Measurements from ENCODE around the gene CAV3. TPM values are rescaled to one million over a fixed set of nuclear protein-coding genes. Genes with fewer than 3 reads are reported as not detected.
A peak's percentile ranks its signal among the peaks of the same experiment; 100 is the strongest.

CAV3 gene
- total and polyA plus RNA-seq, 10 of the 15 experiments (the other 5 are each of a cell fraction or from before 2014, with no cell fraction given) = not detected

DNA sequence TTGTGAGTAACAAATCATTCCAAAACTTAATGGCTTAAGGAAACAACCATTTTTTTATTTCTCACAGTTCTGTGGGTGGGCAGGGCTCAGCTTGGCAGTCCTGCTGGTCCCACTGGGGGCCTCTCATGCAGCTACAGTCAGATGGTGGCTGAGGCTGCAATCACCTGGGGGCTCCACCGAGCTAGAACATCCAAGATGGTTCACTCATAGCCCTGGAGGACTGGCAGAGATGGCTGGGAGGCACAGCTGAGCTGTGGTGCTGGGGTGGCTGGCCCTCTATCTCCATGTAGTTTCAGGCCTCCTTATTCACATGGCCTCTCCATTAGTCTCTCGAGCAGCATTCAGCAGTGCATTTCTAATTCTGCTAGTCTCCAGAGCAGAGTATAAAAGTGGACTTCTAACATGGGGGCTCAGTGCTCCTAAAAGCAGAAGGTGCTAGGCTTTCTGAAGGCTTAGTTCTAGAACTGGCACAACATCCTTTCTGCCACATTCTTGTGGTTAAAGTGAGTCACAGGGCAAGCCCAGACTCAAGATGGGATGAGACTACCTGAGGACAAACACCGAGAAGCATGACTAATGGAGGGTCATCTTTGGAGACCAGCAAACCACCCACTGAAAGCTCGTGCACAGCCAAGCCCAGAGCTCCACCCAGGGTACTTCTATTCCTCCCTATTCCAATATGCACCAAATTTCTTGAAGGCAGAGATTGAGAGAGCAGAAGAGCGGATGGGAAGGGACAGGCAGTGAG lies 6.3 kb downstream of the CAV3 start:
- no peak for DNase-seq (ENCODE audit: low read depth, low spot score)
- ChIA-PET SMC1A (ENCODE audit: uncharacterized antibody, unreplicated experiment) (interaction anchor here (1.2 kb wide), 1 partner anchor 8 kb away, joined by 3 read pairs; no protein-coding TSS in a partner anchor), RAD21 (ENCODE audit: unreplicated experiment) (interaction anchor here (0.6 kb wide), 1 partner anchor 65 kb away, joined by 3 read pairs; no protein-coding TSS in a partner anchor), CTCF (interaction anchor here (0.7 to 0.9 kb wide), 4 partner anchors 26 to 76 kb away, joined by 3 to 4 read pairs (median 4); partner anchors contain the start of gene OXTR), POLR2A (no interaction called here)
- WGBS (ENCODE audit: insufficient coverage, insufficient replicate concordance, low lambda C conversion rate, missing lambda C conversion rate) = 7% methylated on average over 5 of the region's 5 CpGs
- Histone ChIP-seq H3K4me3 (no peak overlapping the region), H3K9me3 (replicated peaks; ENCODE audit: control insufficient read depth, insufficient read depth, low read length) (no peaks in the 10 kb centered on the region), H3K79me2 (ENCODE audit: control insufficient read depth, insufficient read depth, low read length) (no peaks in the 10 kb centered on the region), H4K20me1 (ENCODE audit: control insufficient read depth, insufficient read depth) (no peaks in the 10 kb centered on the region), H2AFZ (ENCODE audit: control insufficient read depth, low read depth, low read length) (no peak overlapping the region), H3K4me1 (ENCODE audit: control insufficient read depth, insufficient read depth, low read length) (no peaks in the 10 kb centered on the region), H3K4me2 (ENCODE audit: control insufficient read depth, insufficient read depth) (no peak overlapping the region), H3K27me3 (replicated peaks in 1 of 2; ENCODE audit: control insufficient read depth in 2 of 2, insufficient read depth in 2 of 2, low read length in 1 of 2) (0 out of 4 replicates have a peak, but pooled peaks cover 0 to 2% of the 10 kb centered on the region in 2 experiments), H3K36me3 (ENCODE audit: control insufficient read depth in 2 of 2, insufficient read depth in 2 of 2, low read length in 1 of 2) (no peaks in the 10 kb centered on the region), H3K9ac (ENCODE audit: control insufficient read depth, insufficient read depth, low read length) (no peak overlapping the region), H3K27ac (ENCODE audit: control insufficient read depth, insufficient read depth) (no peak overlapping the region)
- FAIRE-seq = no peak
- intact Hi-C loops (cut with micrococcal nuclease; ENCODE audit: unreplicated experiment) (no loop called here), in situ Hi-C loops (cut with MboI) (no loop called here)
- TF ChIP-seq EGR1 (IDR thresholded peaks at IDR 0.05; ENCODE audit: borderline replicate concordance in 1 of 2, low read depth in 2 of 2, low read length in 2 of 2) (no peak), NRF1 (conservative IDR thresholded peaks at IDR 0.05; ENCODE audit: low read depth, low read length) (no peak), CEBPB (IDR thresholded peaks at IDR 0.05; ENCODE audit: borderline replicate concordance in 1 of 2, low read depth in 2 of 2, low read length in 2 of 2) (no peak)
- TF ChIP-seq, protein P1, sequence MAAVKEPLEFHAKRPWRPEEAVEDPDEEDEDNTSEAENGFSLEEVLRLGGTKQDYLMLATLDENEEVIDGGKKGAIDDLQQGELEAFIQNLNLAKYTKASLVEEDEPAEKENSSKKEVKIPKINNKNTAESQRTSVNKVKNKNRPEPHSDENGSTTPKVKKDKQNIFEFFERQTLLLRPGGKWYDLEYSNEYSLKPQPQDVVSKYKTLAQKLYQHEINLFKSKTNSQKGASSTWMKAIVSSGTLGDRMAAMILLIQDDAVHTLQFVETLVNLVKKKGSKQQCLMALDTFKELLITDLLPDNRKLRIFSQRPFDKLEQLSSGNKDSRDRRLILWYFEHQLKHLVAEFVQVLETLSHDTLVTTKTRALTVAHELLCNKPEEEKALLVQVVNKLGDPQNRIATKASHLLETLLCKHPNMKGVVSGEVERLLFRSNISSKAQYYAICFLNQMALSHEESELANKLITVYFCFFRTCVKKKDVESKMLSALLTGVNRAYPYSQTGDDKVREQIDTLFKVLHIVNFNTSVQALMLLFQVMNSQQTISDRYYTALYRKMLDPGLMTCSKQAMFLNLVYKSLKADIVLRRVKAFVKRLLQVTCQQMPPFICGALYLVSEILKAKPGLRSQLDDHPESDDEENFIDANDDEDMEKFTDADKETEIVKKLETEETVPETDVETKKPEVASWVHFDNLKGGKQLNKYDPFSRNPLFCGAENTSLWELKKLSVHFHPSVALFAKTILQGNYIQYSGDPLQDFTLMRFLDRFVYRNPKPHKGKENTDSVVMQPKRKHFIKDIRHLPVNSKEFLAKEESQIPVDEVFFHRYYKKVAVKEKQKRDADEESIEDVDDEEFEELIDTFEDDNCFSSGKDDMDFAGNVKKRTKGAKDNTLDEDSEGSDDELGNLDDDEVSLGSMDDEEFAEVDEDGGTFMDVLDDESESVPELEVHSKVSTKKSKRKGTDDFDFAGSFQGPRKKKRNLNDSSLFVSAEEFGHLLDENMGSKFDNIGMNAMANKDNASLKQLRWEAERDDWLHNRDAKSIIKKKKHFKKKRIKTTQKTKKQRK (IDR thresholded peaks at IDR 0.05; ENCODE audit: low read depth, low read length) = no peak
- TF ChIP-seq, protein P2, sequence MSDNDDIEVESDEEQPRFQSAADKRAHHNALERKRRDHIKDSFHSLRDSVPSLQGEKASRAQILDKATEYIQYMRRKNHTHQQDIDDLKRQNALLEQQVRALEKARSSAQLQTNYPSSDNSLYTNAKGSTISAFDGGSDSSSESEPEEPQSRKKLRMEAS (IDR thresholded peaks at IDR 0.05; ENCODE audit: low read depth, low read length) = no peak
- no TSS peak for BruUV-seq (replicated peaks)
- ATAC-seq = peak; percentile 47
